NCI-H128 (cell line): ENCODE data around the gene FAM181A.

ENCODE experiments used
- DNase-seq: peaks from one replicate; lab custom pipeline; 2025; ENCODE audit not compliant: unreplicated experiment; lab: John Stamatoyannopoulos, UW

Gene FAM181A

DNA sequence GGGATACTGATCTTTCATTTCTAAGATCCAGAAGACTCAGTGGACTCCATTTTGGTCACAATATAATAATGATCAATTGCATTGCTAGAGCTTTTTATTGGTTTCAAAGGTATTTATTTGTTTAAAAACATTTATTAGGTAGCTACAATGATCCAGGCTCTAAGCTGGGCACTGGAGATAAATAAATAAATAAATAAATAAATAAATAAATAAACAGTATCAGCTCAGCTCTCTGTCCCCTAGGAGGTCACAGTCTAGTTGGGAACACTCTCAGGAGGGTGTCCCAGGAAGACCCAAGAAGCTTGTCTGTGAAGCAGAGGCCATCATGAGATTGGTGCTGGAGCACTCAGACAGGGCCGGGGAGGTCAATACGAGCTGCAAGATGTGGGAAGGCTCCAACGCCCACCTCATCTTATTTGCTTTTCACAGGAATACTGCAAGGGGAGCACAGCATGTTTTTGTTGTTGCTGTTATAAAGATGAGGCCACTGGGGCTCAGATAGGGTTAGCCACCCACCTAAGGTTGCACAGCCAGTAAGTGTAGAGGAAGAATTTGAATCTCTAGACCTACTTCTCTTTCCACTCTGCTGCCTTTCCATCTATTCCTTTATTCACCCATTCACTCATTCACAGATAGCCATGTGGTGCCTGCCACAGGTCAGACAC lies 33.8 kb downstream of the FAM181A start:
- no peak for DNase-seq

DNA sequence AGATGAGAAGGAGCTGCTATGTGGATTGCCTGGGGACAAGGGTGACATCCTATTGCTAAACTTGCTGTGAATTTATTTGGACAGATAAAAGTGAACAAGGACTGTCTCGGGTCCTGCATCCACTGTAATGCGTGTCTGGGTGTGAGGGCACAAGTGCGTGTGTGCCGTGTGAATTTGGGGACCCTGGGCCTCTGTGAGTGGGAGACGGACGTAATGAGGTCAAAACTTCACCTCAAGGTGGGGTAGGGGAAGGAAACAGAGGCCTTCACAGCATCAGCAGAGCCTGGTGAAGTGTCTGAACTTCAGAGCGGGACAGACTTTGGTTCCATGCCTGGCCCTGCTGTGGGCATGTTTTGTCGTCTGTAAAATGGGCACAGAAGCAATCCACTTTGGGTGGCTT lies 34.5 kb downstream of the FAM181A start:
- no peak for DNase-seq

DNA sequence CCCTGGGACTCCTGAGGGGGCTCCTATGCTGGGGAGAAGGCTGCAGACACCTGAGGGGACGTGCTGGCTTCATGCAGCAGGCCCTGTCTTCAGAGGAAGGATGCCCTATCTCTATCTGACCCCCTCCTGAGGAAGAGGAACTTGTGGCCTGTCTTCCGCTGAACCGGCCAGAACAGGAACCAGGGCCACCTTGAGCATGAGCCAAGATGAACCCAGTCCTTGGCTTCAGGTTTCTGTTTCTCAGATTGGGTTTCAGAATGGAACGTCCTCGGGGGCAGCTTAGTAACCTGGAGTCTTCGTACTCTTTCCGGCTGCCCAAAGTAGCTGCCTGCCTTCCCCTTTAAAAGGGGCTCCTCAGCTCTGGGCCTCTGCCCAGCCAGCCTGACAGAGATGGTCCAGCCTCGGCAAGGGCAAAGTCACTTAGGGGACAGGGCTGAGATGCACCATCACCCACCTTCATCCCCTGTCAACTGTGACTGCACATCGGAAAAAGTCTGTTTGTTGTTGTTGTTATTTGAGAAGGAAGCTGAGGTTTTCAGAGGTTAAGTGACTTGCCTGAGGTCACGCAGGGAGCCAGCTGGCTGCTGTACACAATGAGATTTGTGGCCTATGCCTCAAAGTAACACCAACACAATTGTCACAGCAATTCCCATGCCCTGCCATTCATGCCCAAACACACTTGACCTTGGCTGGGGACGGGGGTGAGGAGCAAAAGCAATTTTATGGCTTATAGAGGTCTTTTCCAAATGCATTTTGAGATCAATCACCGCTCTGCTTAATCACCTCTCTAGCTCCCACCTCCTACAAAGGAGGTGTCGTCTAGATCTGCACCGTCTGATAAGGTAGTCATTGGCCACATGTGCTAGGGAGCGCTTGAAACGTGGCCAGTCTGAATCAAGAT lies 35.8 kb downstream of the FAM181A start:
- DNase-seq, result no peak

DNA sequence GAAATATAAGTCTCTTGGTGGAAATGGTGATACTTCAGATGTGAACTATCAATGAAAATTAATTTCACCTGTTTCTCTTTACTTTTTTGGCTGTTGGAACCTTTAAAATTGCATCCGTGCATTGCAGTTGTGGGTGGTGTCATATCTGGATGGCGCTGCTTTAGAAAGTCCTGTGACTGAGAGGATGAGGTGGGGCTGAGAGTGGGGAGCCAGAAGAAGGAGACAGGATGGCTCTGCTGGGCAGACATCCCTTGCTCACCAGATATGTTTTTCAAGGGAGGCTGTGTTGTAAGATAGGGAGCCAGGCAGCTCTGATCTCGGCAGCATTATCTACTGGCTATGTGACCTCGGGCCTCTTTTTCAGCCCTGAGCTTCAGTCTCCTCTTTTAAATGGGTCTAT lies 36.5 kb downstream of the FAM181A start:
- DNase-seq, result no peak

DNA sequence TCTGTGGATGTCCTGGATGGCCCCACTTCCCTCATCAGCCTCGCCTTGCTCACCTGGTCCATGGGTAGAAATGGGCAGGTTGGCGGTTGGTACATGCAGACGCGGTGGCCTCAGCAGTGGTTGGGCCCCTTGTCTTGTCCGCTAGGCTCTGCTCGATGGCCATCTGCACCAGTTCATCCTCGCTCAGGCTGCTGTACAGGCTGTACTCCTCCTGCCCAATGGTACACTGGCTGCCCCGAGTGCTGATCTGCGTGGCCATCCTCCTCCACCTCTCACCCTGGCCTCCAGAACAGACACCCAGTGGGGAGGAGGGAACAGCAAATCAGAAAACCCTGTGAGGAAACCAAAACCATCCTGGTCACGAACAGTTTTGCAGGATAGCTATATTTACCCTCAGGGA lies 37.1 kb downstream of the FAM181A start:
- DNase-seq, result no peak

DNA sequence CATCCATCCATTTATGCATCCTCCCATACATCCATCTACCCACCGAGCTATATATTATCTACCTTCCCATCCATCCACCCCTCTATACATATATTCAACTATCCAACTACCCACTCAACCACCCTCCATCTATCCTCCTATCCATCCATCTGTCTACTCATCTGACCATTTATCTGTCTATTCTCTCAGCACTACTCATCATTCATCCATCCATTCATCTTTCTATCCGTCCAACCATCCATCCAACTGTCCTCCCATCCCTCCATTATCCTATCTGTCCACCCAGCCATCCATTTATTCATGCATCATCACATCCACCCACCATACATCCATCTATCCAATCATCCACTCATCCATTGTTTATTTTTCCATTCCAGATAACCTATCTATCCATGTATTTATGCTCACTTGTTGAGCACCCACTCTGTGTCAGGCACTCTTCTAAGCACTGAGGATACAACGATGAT lies 37.7 kb downstream of the FAM181A start:
- DNase-seq, result no peak

DNA sequence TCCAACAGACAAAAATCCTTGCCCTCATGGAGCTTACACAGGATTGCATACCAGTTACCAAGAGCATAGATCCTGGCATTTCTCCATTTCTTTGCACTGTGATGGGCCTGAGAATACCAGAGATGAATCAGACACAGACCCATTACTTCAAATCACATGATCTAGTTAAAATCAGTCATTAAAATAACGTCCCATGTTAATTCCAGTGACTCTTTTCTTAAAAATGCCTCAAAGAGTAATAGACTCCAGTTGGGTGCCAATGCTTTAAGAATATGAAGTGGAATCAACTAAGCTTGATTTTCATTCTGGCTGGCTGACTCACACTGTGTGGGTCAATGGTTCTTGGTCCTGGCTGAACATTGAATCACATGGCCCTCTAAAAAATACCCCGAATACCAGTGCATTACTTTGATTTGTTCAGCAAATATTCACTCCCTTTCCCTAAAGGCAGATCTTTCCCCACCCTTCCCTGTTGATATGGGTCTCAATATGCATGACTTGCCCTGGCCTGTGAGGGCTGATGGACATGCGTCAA lies 38.2 kb downstream of the FAM181A start:
- no peak for DNase-seq

DNA sequence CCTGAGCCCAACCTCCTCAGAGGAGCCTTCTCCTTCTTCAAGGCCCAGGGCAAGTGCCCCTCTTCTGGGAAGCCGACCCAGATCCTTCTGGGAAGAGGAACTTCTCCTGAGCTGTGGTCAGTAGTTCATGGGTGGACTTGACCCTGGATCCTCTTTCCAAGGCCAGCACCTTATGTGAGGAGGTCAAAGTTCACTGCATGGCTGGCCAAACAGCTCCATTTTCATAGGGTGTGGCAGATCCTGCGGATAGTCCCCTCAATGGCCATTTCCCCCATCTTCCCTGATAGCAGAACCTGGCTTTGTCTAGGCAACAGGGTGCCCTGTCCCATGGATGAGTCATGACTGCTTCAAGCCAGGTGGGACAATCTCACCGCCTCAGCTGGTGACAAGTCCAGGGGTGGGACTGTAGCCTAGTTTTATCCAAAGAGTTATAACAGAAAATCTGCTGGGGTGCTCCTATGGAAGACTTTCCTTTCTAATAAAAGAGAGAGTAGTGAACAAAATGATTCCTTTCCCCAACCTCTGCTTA lies 38.9 kb downstream of the FAM181A start:
- DNase-seq, result no peak

DNA sequence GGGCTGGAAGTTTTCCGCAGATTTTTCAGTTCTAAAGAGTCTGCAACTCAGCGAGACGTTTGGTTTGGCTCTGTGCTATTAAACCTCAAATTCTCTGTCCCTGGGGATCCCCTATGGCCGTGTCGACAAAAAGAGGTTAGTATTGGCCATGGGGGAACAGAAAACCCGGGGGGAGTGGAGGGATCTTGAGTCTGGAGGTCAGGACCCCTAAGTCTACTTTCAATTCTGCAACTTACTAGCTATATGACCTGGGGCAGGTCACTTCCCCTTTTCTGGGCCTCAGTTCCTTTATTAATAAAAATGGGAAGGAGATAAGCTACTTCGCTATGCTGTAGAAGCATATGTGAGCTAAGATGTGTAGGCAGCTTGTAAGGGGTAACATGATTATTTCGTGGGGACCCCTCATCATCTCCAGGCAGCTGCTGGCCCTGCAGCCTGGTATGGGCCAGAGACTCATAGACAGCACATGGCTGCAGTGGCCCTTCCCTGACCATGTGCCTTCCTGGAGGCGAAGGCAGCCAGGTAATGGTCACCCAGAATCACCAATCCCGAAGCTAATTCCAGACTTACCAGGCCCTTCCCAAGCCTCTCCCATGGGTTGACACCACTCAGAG lies 40.6 kb downstream of the FAM181A start:
- no peak for DNase-seq

DNA sequence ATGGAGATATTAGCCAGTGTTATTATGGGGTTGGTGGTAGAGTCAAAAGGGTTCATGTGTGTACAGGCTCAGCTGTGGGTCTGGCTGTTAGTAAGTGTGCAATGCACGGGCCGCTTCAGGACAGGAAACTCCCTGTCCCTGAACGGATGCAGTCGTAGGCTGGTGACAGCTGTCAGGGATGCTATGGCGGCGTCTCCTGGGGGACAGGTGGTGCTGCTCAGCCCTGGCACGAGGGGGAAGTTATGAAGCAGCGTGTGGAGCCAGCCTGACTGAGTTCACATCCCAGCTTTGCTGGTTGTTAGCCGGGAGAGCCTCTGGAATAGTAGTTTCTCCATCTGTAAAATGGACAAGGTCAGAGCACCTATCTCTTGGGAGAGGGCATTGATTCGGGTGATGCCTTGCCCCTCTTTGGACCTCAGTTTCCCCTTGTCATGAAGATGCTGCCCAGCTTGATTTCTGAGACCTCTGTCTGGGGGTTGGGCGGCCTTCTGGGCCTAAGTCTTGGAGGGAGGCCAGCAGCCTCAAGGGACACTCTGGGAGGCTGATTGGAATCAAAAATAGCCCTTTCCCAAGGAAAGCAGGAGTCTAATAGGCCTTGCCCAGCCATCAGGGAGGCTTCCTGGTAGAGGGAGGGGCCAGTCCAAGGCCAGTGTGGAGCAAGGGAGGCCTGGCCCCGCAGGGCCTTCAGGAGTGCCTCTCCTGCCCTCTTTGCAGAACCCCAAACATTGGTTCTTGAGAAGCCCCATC lies 42.1 kb downstream of the FAM181A start:
- no peak for DNase-seq

DNA sequence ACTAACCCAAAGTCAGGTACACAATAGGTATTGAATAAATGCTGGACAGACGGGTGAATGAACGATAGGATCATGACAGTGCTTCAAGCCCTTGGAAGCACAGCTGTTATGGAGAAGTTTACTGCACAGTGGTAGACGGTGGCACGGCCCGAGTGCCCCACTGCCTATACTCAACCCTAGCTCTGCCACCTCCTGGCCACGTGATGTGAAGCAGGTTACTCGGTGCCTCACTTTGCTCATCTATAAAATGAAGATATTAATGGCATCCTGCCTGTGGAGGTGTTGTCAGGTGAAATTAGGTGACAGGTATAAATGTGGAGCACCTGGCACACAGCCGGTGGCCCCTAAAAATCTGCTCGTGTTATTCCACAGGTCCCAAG lies 43.4 kb downstream of the FAM181A start:
- DNase-seq, result no peak

DNA sequence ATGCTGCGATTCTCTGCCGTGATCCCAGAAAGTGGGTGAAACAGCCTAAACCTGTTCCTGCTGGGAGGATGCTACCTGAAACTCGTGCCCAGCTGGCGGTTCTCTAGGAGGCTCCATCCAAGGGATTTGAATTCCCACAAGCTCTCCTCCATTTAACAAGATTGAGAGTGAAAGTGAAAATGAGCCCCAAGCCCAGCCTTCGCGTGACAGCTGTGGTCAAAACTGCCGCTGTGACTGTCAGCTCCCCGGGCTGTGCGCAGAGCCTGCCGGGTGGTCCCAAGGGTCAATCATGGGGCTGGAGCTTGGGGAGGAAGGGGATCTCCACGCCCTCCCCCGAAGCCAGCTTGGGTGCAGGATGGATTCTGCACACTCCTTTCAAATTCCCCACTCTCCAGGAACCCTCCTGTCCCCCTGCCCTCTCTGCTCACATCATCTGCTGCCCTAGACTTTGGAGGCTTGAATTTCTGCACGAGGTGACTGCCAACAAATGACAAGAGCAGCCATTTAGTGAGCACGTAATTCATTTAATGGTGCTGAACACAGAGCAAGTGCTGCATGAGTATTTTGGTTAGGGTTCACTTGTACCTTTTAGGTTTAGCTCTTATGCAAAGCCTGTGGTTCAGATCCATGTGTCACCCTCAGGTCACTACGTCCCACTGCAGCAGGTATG lies 44.0 kb downstream of the FAM181A start:
- no peak for DNase-seq

DNA sequence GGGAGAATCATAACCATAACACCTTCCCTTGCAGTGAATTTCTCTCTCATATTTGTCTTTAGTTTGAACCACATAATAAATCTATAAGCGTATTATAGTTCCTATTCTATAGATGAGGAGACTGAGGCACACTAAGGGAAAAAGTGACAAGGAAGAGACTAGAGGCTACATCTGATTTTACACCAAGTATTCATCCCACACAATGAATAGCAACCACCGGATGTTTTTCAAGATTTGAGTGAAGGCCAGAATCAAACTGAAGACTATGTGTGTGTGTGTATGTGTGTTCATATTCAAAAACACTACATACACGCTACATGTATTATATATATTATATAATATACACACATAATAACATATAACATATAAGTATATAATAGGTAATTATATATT lies 44.5 kb downstream of the FAM181A start:
- no peak for DNase-seq

DNA sequence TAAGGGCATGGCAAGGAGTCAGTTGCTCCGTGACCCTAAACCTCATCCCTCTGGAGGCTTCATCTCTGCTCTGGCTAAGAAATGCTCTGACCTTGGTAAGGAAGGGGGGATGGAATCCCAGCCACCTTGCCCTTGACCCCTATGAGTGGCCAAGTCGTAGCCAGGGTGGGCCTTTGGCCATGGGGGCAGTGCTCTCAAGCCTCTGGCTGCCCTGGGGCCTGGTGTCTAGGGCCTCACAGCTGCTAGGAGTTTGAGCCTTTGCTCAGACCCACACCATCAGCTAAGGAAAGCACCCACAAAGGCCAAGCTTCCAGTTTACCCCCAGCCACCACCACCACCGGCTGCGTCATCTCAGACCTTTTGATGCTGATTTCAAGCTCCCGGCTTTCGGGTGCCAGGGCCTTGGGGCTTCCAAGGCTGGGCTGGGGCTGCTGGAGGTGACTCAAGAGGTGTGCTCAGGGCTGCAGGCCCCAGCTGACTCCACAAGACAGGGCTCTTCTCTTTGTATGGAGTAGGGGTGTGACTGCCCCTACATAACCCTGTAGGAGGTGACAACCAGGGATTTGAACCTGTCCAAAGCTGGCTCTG lies 45.6 kb downstream of the FAM181A start:
- DNase-seq, result no peak

DNA sequence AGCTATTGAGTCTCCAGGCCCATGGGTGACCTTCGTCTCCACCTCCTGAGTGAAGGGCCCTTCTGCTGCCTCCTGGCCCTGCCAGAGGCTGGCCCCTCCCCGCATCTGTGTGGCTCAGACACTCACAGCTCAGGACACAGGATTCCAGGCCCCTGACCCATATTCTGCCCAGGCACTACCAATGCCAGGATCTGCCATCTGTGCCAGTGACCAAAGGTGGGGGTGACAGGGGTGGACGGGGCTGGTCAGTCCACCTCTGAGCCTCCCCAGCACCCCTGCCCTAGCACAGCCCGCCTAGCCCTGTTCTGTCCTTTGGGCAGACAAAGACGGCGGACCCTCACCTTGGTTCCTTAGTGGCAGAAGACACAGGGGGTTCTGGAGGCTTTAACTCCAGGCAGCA lies 46.5 kb downstream of the FAM181A start:
- no peak for DNase-seq

DNA sequence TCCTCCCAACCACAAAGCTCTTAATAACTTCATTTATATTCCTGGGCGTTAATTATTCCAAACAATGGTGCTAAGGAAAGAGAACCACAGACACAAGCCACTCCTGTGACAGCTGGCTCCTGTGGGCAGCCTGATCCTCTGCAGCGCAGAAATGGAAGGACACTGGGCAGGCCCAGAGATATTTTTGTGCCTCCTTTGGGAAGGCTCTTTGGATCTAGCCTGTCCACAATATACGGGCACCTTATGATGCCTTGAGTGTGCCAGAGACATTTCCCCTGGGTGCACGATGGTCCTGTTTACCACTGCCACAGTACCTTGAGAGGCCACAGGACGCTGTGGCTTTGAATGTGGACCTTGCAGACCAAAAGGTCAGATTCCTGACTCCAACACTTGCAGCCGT lies 47.2 kb downstream of the FAM181A start:
- no peak for DNase-seq

DNA sequence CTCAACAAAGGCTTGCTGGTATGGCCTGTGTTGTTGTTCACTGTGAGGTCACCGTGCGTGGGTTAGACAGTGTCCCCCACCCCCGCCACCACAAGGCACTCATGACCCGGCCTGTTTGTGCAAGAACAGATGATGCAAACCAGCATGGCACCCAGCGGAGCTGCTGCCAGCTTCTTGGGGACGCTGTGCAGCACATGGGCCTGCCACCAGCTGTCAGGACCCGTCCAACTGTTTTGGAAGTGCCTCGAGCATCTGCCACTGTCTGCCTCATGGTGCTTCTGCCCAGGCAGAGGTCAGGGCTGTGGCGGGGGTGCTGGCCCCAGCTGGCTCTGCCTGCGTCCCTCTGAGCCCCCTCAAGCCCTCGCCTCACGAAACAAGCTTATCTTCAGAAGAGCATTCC lies 47.7 kb downstream of the FAM181A start:
- DNase-seq, result no peak

DNA sequence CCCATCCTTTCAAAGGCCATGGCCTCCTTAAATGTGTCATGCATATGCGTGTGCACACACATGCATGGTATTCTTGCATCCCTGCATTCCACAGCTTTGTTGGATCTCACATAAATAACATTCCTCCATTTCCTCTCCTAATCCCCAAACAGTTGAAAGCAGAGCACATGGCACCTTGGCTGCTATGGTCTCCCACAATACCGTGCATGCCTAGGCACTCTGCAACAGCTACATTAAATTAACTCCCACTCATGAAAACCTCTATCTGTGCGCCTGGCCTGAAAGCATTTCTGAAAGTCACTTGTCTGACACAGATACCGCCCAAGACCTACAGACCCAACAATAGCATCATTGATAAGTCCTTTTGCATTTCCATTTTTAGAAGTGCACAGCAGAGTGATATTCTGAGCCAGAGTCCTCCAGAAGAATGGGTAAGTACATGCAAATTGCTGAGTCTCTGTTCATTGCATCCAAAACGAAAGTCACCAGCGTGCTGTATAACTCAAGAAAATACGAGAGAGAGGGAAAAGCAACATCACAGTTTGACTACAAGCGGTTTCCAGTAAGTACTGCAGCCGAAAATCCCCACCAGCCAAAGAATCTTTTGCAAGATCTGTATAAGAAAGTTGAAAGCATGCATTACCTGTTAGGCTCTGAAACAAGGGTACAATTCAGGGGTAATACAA lies 48.8 kb downstream of the FAM181A start:
- DNase-seq, result no peak

DNA sequence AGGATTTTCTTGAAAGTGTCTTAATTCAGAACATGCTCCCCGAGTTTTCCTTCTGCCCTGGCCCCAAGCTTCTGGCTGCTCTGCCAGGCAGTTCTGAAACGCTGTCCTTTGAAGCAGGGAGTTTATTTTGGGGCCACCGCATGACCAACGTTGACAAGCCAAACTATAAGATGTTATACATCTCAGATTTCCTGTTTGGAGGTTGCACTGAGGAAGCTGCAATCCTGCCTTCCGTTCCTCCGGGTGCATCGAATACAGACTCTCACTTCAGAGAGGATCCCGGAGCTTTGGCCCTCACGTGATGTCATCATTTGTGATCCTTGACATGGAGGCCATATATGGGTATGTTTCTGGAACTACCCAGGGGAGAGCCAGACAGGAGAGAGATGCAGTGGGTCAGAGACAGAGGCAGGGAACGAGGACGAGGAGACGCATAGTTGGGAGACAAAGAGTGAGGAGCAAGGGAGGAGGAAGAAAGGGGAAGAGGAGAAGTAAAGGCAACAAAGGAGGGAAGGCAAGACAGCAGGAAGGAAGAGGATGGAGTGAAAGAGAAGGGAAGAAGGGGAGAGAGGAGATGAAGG lies 49.4 kb downstream of the FAM181A start, which contains the start of gene ASB2:
Gene ASB2, minus strand, starts transcription at position 94 of the 581 bp plus-strand sequence. CDS start 12,031 bp downstream, outside the sequence.
- no peak for DNase-seq
